HEK293 (cell line): Measurements from ENCODE around the gene FNDC5.
A peak's percentile ranks its signal among the peaks of the same experiment; 100 is the strongest.

Source experiments
- CTCF ChIA-PET: fragments of 350-600 bp; formaldehyde crosslinking; extraction: SDS; loops from one replicate; lab custom pipeline; 2021; ENCODE audit warnings: antibody characterized with exemption; lab: Yijun Ruan, JAX
- POLR2A ChIA-PET: fragments of 300-600 bp; formaldehyde crosslinking; extraction: SDS; loops from one replicate; lab custom pipeline; 2020; ENCODE audit warnings: antibody characterized with exemption, inconsistent platforms; lab: Yijun Ruan, JAX
- H3K27ac ChIP-seq: fragments of 200-500 bp; sonication (Bioruptor generic); 2 replicates; pipeline ENCODE4 v1.5.1; 2014; ENCODE audit warnings: low read depth, low read length, control low read depth, inconsistent platforms; ENCODE audit errors: extremely low read depth
- H3K36me3 ChIP-seq, 2 experiments: fragments of 200-500 bp in 1 of 2; sonication (Bioruptor generic) in 1 of 2; 1 replicate in 1 of 2; 2 replicates in 1 of 2; pipeline ENCODE4 v1.5.1; 2014 to 2017; ENCODE audit warnings: inconsistent platforms in 2 of 2, low read length in 2 of 2; ENCODE audit not compliant: control insufficient read depth in 2 of 2, insufficient read depth in 1 of 2
- H3K4me1 ChIP-seq: fragments of 200-500 bp; sonication (Bioruptor generic); 2 replicates; pipeline ENCODE4 v1.5.1; 2014; ENCODE audit warnings: mild to moderate bottlenecking, low read length, inconsistent platforms; ENCODE audit not compliant: control insufficient read depth, insufficient read depth
- H3K4me3 ChIP-seq: 2 replicates; pipeline ENCODE4 v1.5.1; 2011; ENCODE audit warnings: low read depth, mild to moderate bottlenecking, control low read depth, low read length, moderate library complexity
- H3K9me3 ChIP-seq: fragments of 200-500 bp; sonication (Bioruptor generic); 2 replicates; pipeline ENCODE4 v1.5.1; 2014; ENCODE audit warnings: low read depth, low read length, inconsistent platforms; ENCODE audit not compliant: control insufficient read depth, insufficient read depth
- IKZF3 ChIP-seq: fragments of 450-650 bp; IDR thresholded peaks from 2 replicates; pipeline ENCODE4 v1.5.0; 2018; ENCODE audit warnings: missing biosample characterization, mild to moderate bottlenecking, missing genetic modification characterization, moderate library complexity
- KLF17 ChIP-seq: fragments of 450-650 bp; formaldehyde crosslinking; IDR thresholded peaks from 2 replicates; pipeline ENCODE4 v1.5.1; 2016; ENCODE audit warnings: missing biosample characterization, missing genetic modification characterization
- MZF1 ChIP-seq: fragments of 450-650 bp; formaldehyde crosslinking; IDR thresholded peaks from 2 replicates; pipeline ENCODE4 v1.5.1; 2017; ENCODE audit warnings: missing biosample characterization, missing genetic modification characterization, borderline replicate concordance
- WT1 ChIP-seq: fragments of 450-650 bp; formaldehyde crosslinking; IDR thresholded peaks from 2 replicates; pipeline ENCODE4 v1.5.1; 2016; ENCODE audit warnings: missing biosample characterization, missing genetic modification characterization
- ZBTB21 ChIP-seq: fragments of 450-650 bp; formaldehyde crosslinking; IDR thresholded peaks from 2 replicates; pipeline ENCODE4 v1.5.1; 2017; ENCODE audit warnings: missing biosample characterization, missing genetic modification characterization
- ZBTB26 ChIP-seq: fragments of 450-650 bp; formaldehyde crosslinking; optimal IDR thresholded peaks from 2 replicates; pipeline ENCODE3; 2016; ENCODE audit warnings: missing biosample characterization, mild to moderate bottlenecking, missing genetic modification characterization
- ZNF121 ChIP-seq: fragments of 450-650 bp; formaldehyde crosslinking; IDR thresholded peaks from 2 replicates; pipeline ENCODE4 v1.5.1; 2016; ENCODE audit warnings: missing biosample characterization, missing genetic modification characterization
- ZNF211 ChIP-seq: fragments of 450-650 bp; formaldehyde crosslinking; IDR thresholded peaks from 2 replicates; pipeline ENCODE4 v1.5.1; 2016; ENCODE audit warnings: low read depth, missing biosample characterization, missing genetic modification characterization
- ZNF335 ChIP-seq: fragments of 450-650 bp; formaldehyde crosslinking; conservative IDR thresholded peaks from 2 replicates; pipeline ENCODE4 v1.5.1; 2016; ENCODE audit warnings: missing biosample characterization, missing genetic modification characterization
- ZNF37A ChIP-seq: fragments of 450-650 bp; IDR thresholded peaks from 2 replicates; pipeline ENCODE4 v1.5.1; 2018; ENCODE audit warnings: missing biosample characterization, missing genetic modification characterization
- ZNF394 ChIP-seq: fragments of 450-650 bp; formaldehyde crosslinking; IDR thresholded peaks from 2 replicates; pipeline ENCODE4 v1.5.1; 2016; ENCODE audit warnings: missing biosample characterization, missing genetic modification characterization, mild to moderate bottlenecking, moderate library complexity, borderline replicate concordance
- ZNF416 ChIP-seq: fragments of 450-650 bp; formaldehyde crosslinking; IDR thresholded peaks from 2 replicates; pipeline ENCODE4 v1.5.1; 2016; ENCODE audit warnings: missing biosample characterization, missing genetic modification characterization
- ZNF518A ChIP-seq: fragments of 450-650 bp; formaldehyde crosslinking; conservative IDR thresholded peaks from 2 replicates; pipeline ENCODE4 v1.5.1; 2016; ENCODE audit warnings: low read depth, missing biosample characterization, missing genetic modification characterization
- ZNF580 ChIP-seq: fragments of 450-650 bp; formaldehyde crosslinking; IDR thresholded peaks from 2 replicates; pipeline ENCODE4 v1.5.1; 2016; ENCODE audit warnings: missing biosample characterization, missing genetic modification characterization
- ZNF692 ChIP-seq: fragments of 450-650 bp; formaldehyde crosslinking; IDR thresholded peaks from 2 replicates; pipeline ENCODE4 v1.5.1; 2016; ENCODE audit warnings: missing biosample characterization, missing genetic modification characterization
- ZNF704 ChIP-seq: fragments of 450-650 bp; formaldehyde crosslinking; IDR thresholded peaks from 2 replicates; pipeline ENCODE4 v1.5.1; 2016; ENCODE audit warnings: missing biosample characterization, missing genetic modification characterization

FNDC5 gene

GRCh38 chr1:32817159-32817814 is 53.4 kb downstream of the FNDC5 start, which contains the start of the genes S100PBP and YARS1 (continued):
- TF ChIP-seq ZNF704 (peak; percentile 91), ZNF416 (tag by site-specific recombination) (no peak), ZNF37A (tag by site-specific recombination) (no peak), ZNF692 (tag by site-specific recombination) (peak; percentile 87), ZNF518A (tag by site-specific recombination) (peak; percentile 86), KLF17 (tag by site-specific recombination) (peak; percentile 98), WT1 (tag by site-specific recombination) (no peak), ZNF335 (tag by site-specific recombination) (peak; percentile 11; the same call in 1 of the 2 replicates)

GRCh38 chr1:32816676-32817158 is 54.0 kb downstream of the FNDC5 start:
- Histone ChIP-seq H3K27ac (peak overlapping the region; percentile 69), H3K4me3 (peak overlapping the region; percentile 99), H3K9me3 (no peaks in the 10 kb centered on the region), H3K4me1 (no peaks in the 10 kb centered on the region)
- ChIA-PET POLR2A (interaction anchor here (1.2 kb wide), 1 partner anchor 311 kb away, joined by 3 read pairs; no protein-coding TSS in a partner anchor), CTCF (interaction anchor here (2.1 kb wide), 1 partner anchor 56 kb away, joined by 8 read pairs; no protein-coding TSS in a partner anchor)
- TF ChIP-seq ZNF121 (tag by site-specific recombination) (peak; percentile 18; the same call in 1 of the 2 replicates), ZBTB21 (tag by site-specific recombination) (no peak), ZBTB26 (no peak), ZNF211 (no peak), ZNF580 (tag by site-specific recombination) (no peak), MZF1 (tag by site-specific recombination) (peak; percentile 43; the same call in 1 of the 2 replicates), ZNF394 (tag by site-specific recombination) (no peak), IKZF3 (tag by site-specific recombination) (0 out of 2 replicates have a peak, but pooled peaks have one; percentile 19)
- TF ChIP-seq, all 188 proteins: peak for 3
- peaks cover 4 to 11% of the 10 kb centered on the region in 2 experiments; a peak in 2 of 3 replicates for H3K36me3 ChIP-seq
